Right kidney (tissue), 1 donor: ENCODE measurements around the gene EIPR1.

Source experiments
- DNase-seq: peaks from one replicate; pipeline ENCODE4 v3.0.0-alpha.2; 2016

Gene EIPR1

GRCh38 chr2:3305952-3306351 lies 71.7 kb downstream of the EIPR1 start:
- no peak for DNase-seq

GRCh38 chr2:3305431-3305830 lies 72.2 kb downstream of the EIPR1 start:
- no peak for DNase-seq

- peak; percentile 79 for DNase-seq
Measured at GRCh38 chr2:3303583-3304406, 73.8 kb downstream of the EIPR1 start.

- DNase-seq, result no peak
Measured at GRCh38 chr2:3302751-3303582, 74.7 kb downstream of the EIPR1 start.

GRCh38 chr2:3302421-3302750 lies 75.2 kb downstream of the EIPR1 start:
- no peak for DNase-seq

GRCh38 chr2:3301001-3301400 lies 76.6 kb downstream of the EIPR1 start:
- no peak for DNase-seq

- DNase-seq, result no peak
Measured at GRCh38 chr2:3300224-3300995, 77.2 kb downstream of the EIPR1 start.

- no peak for DNase-seq
Measured at GRCh38 chr2:3299703-3300102, 77.9 kb downstream of the EIPR1 start.

GRCh38 chr2:3299130-3299529 lies 78.5 kb downstream of the EIPR1 start:
- DNase-seq, result no peak

- no peak for DNase-seq
Measured at GRCh38 chr2:3298191-3298590, 79.4 kb downstream of the EIPR1 start.

GRCh38 chr2:3297523-3297922 lies 80.1 kb downstream of the EIPR1 start:
- DNase-seq, result no peak

GRCh38 chr2:3296182-3296972 lies 81.2 kb downstream of the EIPR1 start:
- no peak for DNase-seq

GRCh38 chr2:3294493-3294892 lies 83.1 kb downstream of the EIPR1 start:
- DNase-seq, result no peak

- DNase-seq, result no peak
Measured at GRCh38 chr2:3294069-3294468, 83.5 kb downstream of the EIPR1 start.

GRCh38 chr2:3293221-3293620 lies 84.4 kb downstream of the EIPR1 start:
- no peak for DNase-seq

GRCh38 chr2:3292416-3292815 lies 85.2 kb downstream of the EIPR1 start:
- DNase-seq, result no peak

- no peak for DNase-seq
Measured at GRCh38 chr2:3291750-3292149, 85.9 kb downstream of the EIPR1 start.

GRCh38 chr2:3291113-3291512 lies 86.5 kb downstream of the EIPR1 start:
- no peak for DNase-seq

- DNase-seq, result no peak
Measured at GRCh38 chr2:3290655-3291054, 87.0 kb downstream of the EIPR1 start.

GRCh38 chr2:3289971-3290370 lies 87.6 kb downstream of the EIPR1 start:
- no peak for DNase-seq

GRCh38 chr2:3289526-3289925 lies 88.1 kb downstream of the EIPR1 start:
- no peak for DNase-seq

- no peak for DNase-seq
Measured at GRCh38 chr2:3289171-3289515, 88.5 kb downstream of the EIPR1 start.
